ENCODE data around the gene SLC14A1. TPM values are rescaled to one million over a fixed set of nuclear protein-coding genes. Genes with fewer than 3 reads are reported as not detected.

Gene SLC14A1
- total and polyA plus RNA-seq, 2 experiments from 2014 or later: 0.21 to 0.53 TPM

DNA sequence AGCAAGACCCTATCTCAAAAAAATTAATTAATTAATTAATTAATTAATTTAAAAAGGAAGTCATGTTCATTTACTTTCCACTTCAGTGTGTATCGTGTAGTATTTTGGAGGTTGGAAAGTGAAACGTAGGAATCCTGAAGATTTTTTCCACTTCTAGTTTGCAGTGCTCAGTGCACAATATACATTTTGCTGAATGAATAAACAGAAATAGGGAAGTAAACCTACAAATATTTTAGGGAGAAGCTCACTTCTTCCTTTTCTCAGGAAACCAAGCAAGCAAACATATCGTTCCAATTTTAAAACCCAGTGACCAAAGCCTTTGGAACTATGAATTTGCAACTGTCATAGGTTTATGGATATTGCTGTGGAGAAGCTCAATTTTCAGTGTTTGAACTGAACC, 27.8 kb downstream of the SLC14A1 start:
- Mint-ChIP-seq H3K27me3 (ENCODE audit: insufficient read depth, low read depth, poor library complexity) (peaks cover 5% of the 10 kb centered on the region), H3K9me3 (peaks cover 22% of the 10 kb centered on the region), H3K27ac (no peak overlapping the region), H3K36me3 (ENCODE audit: low read depth) (peaks cover 26% of the 10 kb centered on the region), H3K4me1 (peaks cover 4% of the 10 kb centered on the region; the same call in 2 of the 3 replicates), H3K4me3 (no peak overlapping the region)
- no peaks in the 10 kb centered on the region for H3K36me3 ChIP-seq (ENCODE audit: insufficient read depth)
- no peaks in the 10 kb centered on the region for H3K79me2 ChIP-seq (replicated peaks; ENCODE audit: insufficient read depth)
- no peak overlapping the region for H3K4me2 ChIP-seq
- no peaks in the 10 kb centered on the region for H3K27me3 ChIP-seq (ENCODE audit: insufficient read depth)
- H2AFZ ChIP-seq: no peak overlapping the region
- ATAC-seq (no peak), DNase-seq (ENCODE audit: low spot score) (no peak)
- H3K4me3 ChIP-seq: no peak overlapping the region
- H3K9me2 ChIP-seq (ENCODE audit: insufficient read depth): peaks cover 34% of the 10 kb centered on the region
- TF ChIP-seq NANOG (IDR thresholded peaks at IDR 0.05; ENCODE audit: borderline replicate concordance) (no peak), EZH2phosphoT487 (IDR thresholded peaks at IDR 0.05; ENCODE audit: unreplicated experiment) (no peak), EZH2 (IDR thresholded peaks at IDR 0.05; ENCODE audit: low read depth, unreplicated experiment) (no peak), POLR2AphosphoS5 (IDR thresholded peaks at IDR 0.05; ENCODE audit: low read depth) (no peak), JUNB (IDR thresholded peaks at IDR 0.05; ENCODE audit: unreplicated experiment) (no peak), ZNF331 (CRISPR knock-in tag; IDR thresholded peaks at IDR 0.05; ENCODE audit: low read depth) (no peak), STAT1 (IDR thresholded peaks at IDR 0.05; ENCODE audit: unreplicated experiment) (no peak), ZNF114 (CRISPR knock-in tag; IDR thresholded peaks at IDR 0.05) (no peak)
- TF ChIP-seq, protein P1, sequence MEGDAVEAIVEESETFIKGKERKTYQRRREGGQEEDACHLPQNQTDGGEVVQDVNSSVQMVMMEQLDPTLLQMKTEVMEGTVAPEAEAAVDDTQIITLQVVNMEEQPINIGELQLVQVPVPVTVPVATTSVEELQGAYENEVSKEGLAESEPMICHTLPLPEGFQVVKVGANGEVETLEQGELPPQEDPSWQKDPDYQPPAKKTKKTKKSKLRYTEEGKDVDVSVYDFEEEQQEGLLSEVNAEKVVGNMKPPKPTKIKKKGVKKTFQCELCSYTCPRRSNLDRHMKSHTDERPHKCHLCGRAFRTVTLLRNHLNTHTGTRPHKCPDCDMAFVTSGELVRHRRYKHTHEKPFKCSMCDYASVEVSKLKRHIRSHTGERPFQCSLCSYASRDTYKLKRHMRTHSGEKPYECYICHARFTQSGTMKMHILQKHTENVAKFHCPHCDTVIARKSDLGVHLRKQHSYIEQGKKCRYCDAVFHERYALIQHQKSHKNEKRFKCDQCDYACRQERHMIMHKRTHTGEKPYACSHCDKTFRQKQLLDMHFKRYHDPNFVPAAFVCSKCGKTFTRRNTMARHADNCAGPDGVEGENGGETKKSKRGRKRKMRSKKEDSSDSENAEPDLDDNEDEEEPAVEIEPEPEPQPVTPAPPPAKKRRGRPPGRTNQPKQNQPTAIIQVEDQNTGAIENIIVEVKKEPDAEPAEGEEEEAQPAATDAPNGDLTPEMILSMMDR (conservative IDR thresholded peaks at IDR 0.05; ENCODE audit: low read depth in 2 of 2): no peak
- TF ChIP-seq, protein P2, sequence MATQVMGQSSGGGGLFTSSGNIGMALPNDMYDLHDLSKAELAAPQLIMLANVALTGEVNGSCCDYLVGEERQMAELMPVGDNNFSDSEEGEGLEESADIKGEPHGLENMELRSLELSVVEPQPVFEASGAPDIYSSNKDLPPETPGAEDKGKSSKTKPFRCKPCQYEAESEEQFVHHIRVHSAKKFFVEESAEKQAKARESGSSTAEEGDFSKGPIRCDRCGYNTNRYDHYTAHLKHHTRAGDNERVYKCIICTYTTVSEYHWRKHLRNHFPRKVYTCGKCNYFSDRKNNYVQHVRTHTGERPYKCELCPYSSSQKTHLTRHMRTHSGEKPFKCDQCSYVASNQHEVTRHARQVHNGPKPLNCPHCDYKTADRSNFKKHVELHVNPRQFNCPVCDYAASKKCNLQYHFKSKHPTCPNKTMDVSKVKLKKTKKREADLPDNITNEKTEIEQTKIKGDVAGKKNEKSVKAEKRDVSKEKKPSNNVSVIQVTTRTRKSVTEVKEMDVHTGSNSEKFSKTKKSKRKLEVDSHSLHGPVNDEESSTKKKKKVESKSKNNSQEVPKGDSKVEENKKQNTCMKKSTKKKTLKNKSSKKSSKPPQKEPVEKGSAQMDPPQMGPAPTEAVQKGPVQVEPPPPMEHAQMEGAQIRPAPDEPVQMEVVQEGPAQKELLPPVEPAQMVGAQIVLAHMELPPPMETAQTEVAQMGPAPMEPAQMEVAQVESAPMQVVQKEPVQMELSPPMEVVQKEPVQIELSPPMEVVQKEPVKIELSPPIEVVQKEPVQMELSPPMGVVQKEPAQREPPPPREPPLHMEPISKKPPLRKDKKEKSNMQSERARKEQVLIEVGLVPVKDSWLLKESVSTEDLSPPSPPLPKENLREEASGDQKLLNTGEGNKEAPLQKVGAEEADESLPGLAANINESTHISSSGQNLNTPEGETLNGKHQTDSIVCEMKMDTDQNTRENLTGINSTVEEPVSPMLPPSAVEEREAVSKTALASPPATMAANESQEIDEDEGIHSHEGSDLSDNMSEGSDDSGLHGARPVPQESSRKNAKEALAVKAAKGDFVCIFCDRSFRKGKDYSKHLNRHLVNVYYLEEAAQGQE (IDR thresholded peaks at IDR 0.05; ENCODE audit: unreplicated experiment): no peak
- no peaks in the 10 kb centered on the region for H3F3A ChIP-seq (replicated peaks; ENCODE audit: low read depth)
- peaks cover under 1% of the 10 kb centered on the region; the same call in 1 of the 2 replicates for H3K4me1 ChIP-seq (ENCODE audit: insufficient read depth)
- H4K20me1 ChIP-seq (replicated peaks; ENCODE audit: insufficient read depth): no peaks in the 10 kb centered on the region
- no peak overlapping the region for H3K27ac ChIP-seq (ENCODE audit: low read depth)

GRCh38 chr18:45752681-45753080, 28.7 kb downstream of the SLC14A1 start:
- Histone ChIP-seq H3F3A (replicated peaks; ENCODE audit: low read depth) (no peaks in the 10 kb centered on the region), H3K27ac (ENCODE audit: low read depth) (no peak overlapping the region), H3K36me3 (ENCODE audit: insufficient read depth) (no peaks in the 10 kb centered on the region), H3K27me3 (ENCODE audit: insufficient read depth) (no peaks in the 10 kb centered on the region), H3K4me2 (no peak overlapping the region), H2AFZ (no peak overlapping the region), H3K4me3 (no peak overlapping the region), H3K4me1 (ENCODE audit: insufficient read depth) (peaks cover 7% of the 10 kb centered on the region), H3K9me2 (ENCODE audit: insufficient read depth) (peaks cover 34% of the 10 kb centered on the region), H4K20me1 (replicated peaks; ENCODE audit: insufficient read depth) (no peaks in the 10 kb centered on the region), H3K79me2 (replicated peaks; ENCODE audit: insufficient read depth) (no peaks in the 10 kb centered on the region)
- Mint-ChIP-seq H3K36me3 (ENCODE audit: low read depth) (peaks cover 28% of the 10 kb centered on the region), H3K27ac (no peak overlapping the region), H3K4me3 (no peak overlapping the region), H3K4me1 (peaks cover 13% of the 10 kb centered on the region), H3K27me3 (ENCODE audit: insufficient read depth, low read depth, poor library complexity) (peaks cover 5% of the 10 kb centered on the region), H3K9me3 (peaks cover 18% of the 10 kb centered on the region)
- ATAC-seq (no peak), DNase-seq (ENCODE audit: low spot score) (no peak)
- no peak for TF ChIP-seq CREB1 (CRISPR knock-in tag; IDR thresholded peaks at IDR 0.05; ENCODE audit: low read depth)
- TF ChIP-seq ZNF114 (CRISPR knock-in tag; IDR thresholded peaks at IDR 0.05): no peak
- no peak for TF ChIP-seq STAT1 (IDR thresholded peaks at IDR 0.05; ENCODE audit: unreplicated experiment)
- TF ChIP-seq NANOG (IDR thresholded peaks at IDR 0.05; ENCODE audit: borderline replicate concordance): no peak
- TF ChIP-seq, protein P1 (conservative IDR thresholded peaks at IDR 0.05; ENCODE audit: low read depth in 2 of 2): no peak
- no peak for TF ChIP-seq EZH2phosphoT487 (IDR thresholded peaks at IDR 0.05; ENCODE audit: unreplicated experiment)
- no peak for TF ChIP-seq EZH2 (IDR thresholded peaks at IDR 0.05; ENCODE audit: low read depth, unreplicated experiment)
- TF ChIP-seq JUNB (IDR thresholded peaks at IDR 0.05; ENCODE audit: unreplicated experiment): no peak
- TF ChIP-seq, protein P2 (IDR thresholded peaks at IDR 0.05; ENCODE audit: unreplicated experiment): no peak

Data from GM23338 (cell line).